SU-DHL-6 (cell line): ENCODE data around the gene PPIP5K2.
A peak's percentile ranks its signal among the peaks of the same experiment; 100 is the strongest.

ENCODE experiments used
- H2AFZ ChIP-seq: fragments of 200-600 bp; sonication (generic); 2 replicates; pipeline ENCODE4 v1.6.1; 2014; ENCODE audit warnings: low read depth, mild to moderate bottlenecking, moderate library complexity, mixed read lengths, antibody characterized with exemption, low read length; ENCODE audit not compliant: severe bottlenecking
- H3F3A ChIP-seq: fragments of 200-600 bp; shearing (Covaris generic); 2 replicates; pipeline ENCODE4 v1.6.0; 2016; ENCODE audit warnings: antibody characterized with exemption, mild to moderate bottlenecking; ENCODE audit not compliant: insufficient read depth
- H3K27ac ChIP-seq: fragments of 200-600 bp; sonication (generic); 2 replicates; pipeline ENCODE4 v1.5.1; 2016; ENCODE audit warnings: low read depth, mild to moderate bottlenecking, low read length, moderate library complexity, mixed read lengths
- H3K27me3 ChIP-seq: fragments of 200-600 bp; sonication (generic), shearing (Covaris generic); 2 replicates; pipeline ENCODE4 v1.6.0; 2014; ENCODE audit warnings: mild to moderate bottlenecking, low read length
- H3K36me3 ChIP-seq: fragments of 200-600 bp; sonication (generic); 2 replicates; pipeline ENCODE4 v1.6.1; 2014; ENCODE audit warnings: mild to moderate bottlenecking, low read length, mixed read lengths
- H3K4me2 ChIP-seq: fragments of 300-600, 200-600 bp; shearing (Covaris generic), sonication (generic); 2 replicates; pipeline ENCODE4 v1.6.0; 2014; ENCODE audit warnings: low read length, low read depth, mild to moderate bottlenecking; ENCODE audit not compliant: poor library complexity, severe bottlenecking
- H3K4me3 ChIP-seq: fragments of 200-600 bp; sonication (generic); 2 replicates; pipeline ENCODE4 v1.5.1; 2014; ENCODE audit warnings: antibody characterized with exemption, low read length, mild to moderate bottlenecking, mixed read lengths; ENCODE audit not compliant: insufficient read depth, poor library complexity, severe bottlenecking
- H3K79me2 ChIP-seq: fragments of 200-600 bp; sonication (generic); 2 replicates; pipeline ENCODE4 v1.6.1; 2014; ENCODE audit warnings: mild to moderate bottlenecking, low read length, moderate library complexity; ENCODE audit not compliant: insufficient read depth
- H3K9ac ChIP-seq: fragments of 200-600 bp; sonication (generic); 2 replicates; pipeline ENCODE4 v1.7.0; 2014; ENCODE audit warnings: mild to moderate bottlenecking, low read length
- H3K9me2 ChIP-seq: fragments of 200-600 bp; sonication (generic); replicated peaks from 2 replicates; pipeline ENCODE4 v1.6.1; 2014; ENCODE audit warnings: low read length; ENCODE audit not compliant: insufficient read depth
- H3K9me3 ChIP-seq: fragments of 200-600 bp; sonication (generic); 2 replicates; pipeline ENCODE4 v1.6.1; 2014; ENCODE audit warnings: low read length, mixed read lengths; ENCODE audit not compliant: insufficient read depth
- H4K20me1 ChIP-seq: fragments of 200-600 bp; sonication (generic); 2 replicates; pipeline ENCODE4 v1.6.1; 2014; ENCODE audit warnings: low read depth, mild to moderate bottlenecking, antibody characterized with exemption, low read length, moderate library complexity, mixed read lengths
- CTCF ChIP-seq: fragments of 200-600 bp; sonication (generic); IDR thresholded peaks from one replicate; pipeline ENCODE4 v1.5.1; 2017; ENCODE audit warnings: antibody characterized with exemption, mild to moderate bottlenecking, low read length, moderate library complexity; ENCODE audit not compliant: insufficient read depth, poor library complexity, severe bottlenecking
- EZH2phosphoT487 ChIP-seq: fragments of 200-600 bp; sonication (generic), shearing (Covaris generic); conservative IDR thresholded peaks from 2 replicates; pipeline ENCODE4 v1.6.1; 2018; ENCODE audit warnings: mild to moderate bottlenecking, antibody characterized with exemption, low read length, moderate library complexity, mixed read lengths

PPIP5K2 gene

GRCh38 chr5:103255691-103256090, 135.6 kb downstream of the PPIP5K2 start:
- Histone ChIP-seq H3K36me3 (no peaks in the 10 kb centered on the region), H2AFZ (no peak overlapping the region), H3F3A (no peaks in the 10 kb centered on the region)

DNA sequence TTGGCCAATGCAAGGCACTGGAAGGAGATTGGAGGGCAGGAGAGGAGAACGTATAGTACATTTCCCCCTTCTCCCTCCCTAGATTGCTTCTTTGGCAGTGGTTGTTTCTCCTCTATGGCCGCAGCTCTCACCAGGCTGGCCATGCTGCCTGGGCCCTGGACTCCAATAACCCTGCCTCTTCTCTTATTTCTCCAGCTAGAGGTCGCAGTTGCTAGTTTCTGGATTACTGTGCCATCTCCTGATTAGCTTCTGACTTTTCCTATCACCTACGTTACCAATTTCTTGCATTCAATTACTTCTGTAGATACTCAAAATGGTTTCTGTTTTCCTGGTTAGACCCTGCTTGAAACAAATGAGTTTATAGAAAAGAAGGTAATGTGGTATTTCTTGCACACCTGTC, 136.1 kb downstream of the PPIP5K2 start:
- Histone ChIP-seq H3K27ac (no peak overlapping the region), H3K4me3 (no peak overlapping the region), H3K9me3 (no peaks in the 10 kb centered on the region), H3K79me2 (peaks cover 12% of the 10 kb centered on the region), H3K9ac (no peak overlapping the region), H4K20me1 (peaks cover 7% of the 10 kb centered on the region; the same call in 1 of the 2 replicates), H3K27me3 (no peaks in the 10 kb centered on the region), H3K9me2 (no peaks in the 10 kb centered on the region), H2AFZ (no peak overlapping the region), H3K4me2 (no peak overlapping the region), H3K36me3 (no peaks in the 10 kb centered on the region), H3F3A (no peaks in the 10 kb centered on the region)
- no peak for TF ChIP-seq CTCF
- no peak for TF ChIP-seq EZH2phosphoT487

More at GRCh38 chr5:103255691-103256090, 135.6 kb downstream of the PPIP5K2 start:
- peaks cover 7% of the 10 kb centered on the region for H3K79me2 ChIP-seq
- peaks cover 3% of the 10 kb centered on the region; the same call in 1 of the 2 replicates for H4K20me1 ChIP-seq
- H3K4me3 ChIP-seq = no peak overlapping the region
- no peaks in the 10 kb centered on the region for H3K9me3 ChIP-seq
- H3K4me2 ChIP-seq = no peak overlapping the region
- TF ChIP-seq CTCF = no peak
- TF ChIP-seq EZH2phosphoT487 = no peak
- H3K9ac ChIP-seq = no peak overlapping the region
- H3K27me3 ChIP-seq = no peaks in the 10 kb centered on the region
- no peak overlapping the region for H3K27ac ChIP-seq
- no peaks in the 10 kb centered on the region for H3K9me2 ChIP-seq

DNA sequence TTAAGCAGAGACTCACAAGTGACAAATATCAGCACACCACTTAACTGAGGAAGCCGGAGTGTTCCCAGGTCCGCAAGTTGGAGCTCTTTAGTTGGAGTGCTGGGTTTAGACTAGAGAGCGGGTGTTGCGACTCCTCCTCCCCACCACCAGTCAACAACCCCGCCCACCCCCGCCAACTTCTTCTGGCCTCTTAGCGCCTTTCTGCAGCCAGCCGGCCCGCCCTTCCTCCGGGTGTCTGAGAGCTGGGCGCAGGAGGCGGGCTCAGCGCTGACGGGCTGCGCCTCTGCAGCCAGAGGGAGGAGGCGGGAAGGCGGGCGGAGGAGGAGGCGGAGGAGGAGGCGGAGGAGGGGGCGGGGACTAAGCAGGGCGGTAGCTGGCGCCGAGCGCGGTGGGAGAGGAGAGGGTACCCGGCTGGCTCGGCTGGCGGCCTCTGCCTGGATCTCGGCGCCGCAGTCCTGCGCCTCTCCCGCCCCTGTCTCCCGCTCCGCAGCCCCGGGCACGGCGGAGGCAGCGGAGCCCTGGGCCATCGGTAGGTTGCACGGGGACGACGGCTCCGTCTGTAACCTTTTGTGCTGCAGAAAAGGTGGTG, 138.4 kb downstream of the PPIP5K2 start, which contains the start of gene MACIR:
Gene MACIR (plus strand): TSS at position 396 of the 589 bp plus-strand sequence. CDS start 17,157 bp downstream, outside the sequence.
- Histone ChIP-seq H3K4me2 (peak within 1 kb of the TSS; percentile 75), H3K9me2 (no peaks in the 10 kb centered on the region), H3K27ac (peak within 1 kb of the TSS; percentile 77), H3K9ac (peak within 1 kb of the TSS; percentile 80), H3K9me3 (no peaks in the 10 kb centered on the region), H3K4me3 (peak within 1 kb of the TSS; percentile 67), H3K36me3 (no peaks in the 10 kb centered on the region), H2AFZ (peak within 1 kb of the TSS; percentile 64), H4K20me1 (peaks cover 27% of the 10 kb centered on the region), H3K79me2 (peaks cover 34% of the 10 kb centered on the region), H3K27me3 (no peaks in the 10 kb centered on the region), H3F3A (no peaks in the 10 kb centered on the region)
- no peak for TF ChIP-seq CTCF
- TF ChIP-seq EZH2phosphoT487 = no peak
